ENCODE results near the gene AGAP3.
A peak's percentile ranks its signal among the peaks of the same experiment; 100 is the strongest.

The AGAP3 gene

GRCh38 chr7:151059367-151060112 lies 26.7 kb upstream of the AGAP3 start, which contains the start of gene SLC4A2:
Gene SLC4A2, plus strand, starts transcription at chr7:151059589. Its CDS starts 2,399 bp downstream, at chr7:151061988.
- ATAC-seq (ENCODE audit: insufficient read depth, low read depth), result peak; percentile 8
- peak within 1 kb of the TSS; percentile 92 for H2AFZ ChIP-seq (ENCODE audit: low read depth, low read length)
- peaks cover 26% of the 10 kb centered on the region for H3K36me3 ChIP-seq (ENCODE audit: insufficient read depth, low read length)
- no peaks in the 10 kb centered on the region for H3K27me3 ChIP-seq (ENCODE audit: insufficient read depth, low read length, poor library complexity)
- peaks cover 55% of the 10 kb centered on the region for H3K4me1 ChIP-seq (ENCODE audit: insufficient read depth, low read length)
- peak within 1 kb of the TSS; percentile 84 to 85 for H3K4me3 ChIP-seq (ENCODE audit: low read depth in 1 of 2, low read length in 2 of 2)
- H3K4me2 ChIP-seq (ENCODE audit: insufficient read depth, low read length), result peak within 1 kb of the TSS; percentile 96
- peak; percentile 82 for DNase-seq
- H4K20me1 ChIP-seq (ENCODE audit: insufficient read depth, low read length), result peaks cover 29% of the 10 kb centered on the region
- peak within 1 kb of the TSS; percentile 68 for H3K9ac ChIP-seq (ENCODE audit: low read depth, low read length)
- H3K27ac ChIP-seq (ENCODE audit: low read length), result peak within 1 kb of the TSS; percentile 92
- TF ChIP-seq CTCF (IDR thresholded peaks at IDR 0.05; ENCODE audit: borderline replicate concordance, extremely low read depth, low read length, poor library complexity, severe bottlenecking) (peak; percentile 59), EZH2 (IDR thresholded peaks at IDR 0.05; ENCODE audit: borderline replicate concordance, low read depth, low read length, severe bottlenecking) (no peak)
- no peaks in the 10 kb centered on the region for H3K9me3 ChIP-seq (ENCODE audit: insufficient read depth, low read length, severe bottlenecking)
- H3K79me2 ChIP-seq (ENCODE audit: insufficient read depth, low read length), result peaks cover 39% of the 10 kb centered on the region

GRCh38 chr7:151060113-151060415 lies 26.2 kb upstream of the AGAP3 start:
- Histone ChIP-seq H3K79me2 (ENCODE audit: insufficient read depth, low read length) (peaks cover 39% of the 10 kb centered on the region), H3K4me2 (ENCODE audit: insufficient read depth, low read length) (peak overlapping the region; percentile 96), H2AFZ (ENCODE audit: low read depth, low read length) (peak overlapping the region; percentile 80), H3K27me3 (ENCODE audit: insufficient read depth, low read length, poor library complexity) (no peaks in the 10 kb centered on the region), H3K9me3 (ENCODE audit: insufficient read depth, low read length, severe bottlenecking) (no peaks in the 10 kb centered on the region), H3K4me3 (ENCODE audit: low read depth in 1 of 2, low read length in 2 of 2) (peak overlapping the region; percentile 84 to 85), H3K27ac (ENCODE audit: low read length) (peak overlapping the region; percentile 92), H4K20me1 (ENCODE audit: insufficient read depth, low read length) (peaks cover 33% of the 10 kb centered on the region), H3K4me1 (ENCODE audit: insufficient read depth, low read length) (peaks cover 55% of the 10 kb centered on the region), H3K36me3 (ENCODE audit: insufficient read depth, low read length) (peaks cover 32% of the 10 kb centered on the region), H3K9ac (ENCODE audit: low read depth, low read length) (peak overlapping the region; percentile 68)
- ATAC-seq (ENCODE audit: insufficient read depth, low read depth), result no peak
- DNase-seq, result no peak
- no peak for TF ChIP-seq CTCF (IDR thresholded peaks at IDR 0.05; ENCODE audit: borderline replicate concordance, extremely low read depth, low read length, poor library complexity, severe bottlenecking)

- Histone ChIP-seq H3K9me3 (ENCODE audit: insufficient read depth, low read length, severe bottlenecking) (no peaks in the 10 kb centered on the region), H3K4me2 (ENCODE audit: insufficient read depth, low read length) (peak overlapping the region; percentile 96), H2AFZ (ENCODE audit: low read depth, low read length) (peak overlapping the region; percentile 80; the same call in 1 of the 2 replicates), H3K27ac (ENCODE audit: low read length) (peak overlapping the region; percentile 92), H3K9ac (ENCODE audit: low read depth, low read length) (peak overlapping the region; percentile 68), H4K20me1 (ENCODE audit: insufficient read depth, low read length) (peaks cover 37% of the 10 kb centered on the region), H3K79me2 (ENCODE audit: insufficient read depth, low read length) (peaks cover 39% of the 10 kb centered on the region), H3K27me3 (ENCODE audit: insufficient read depth, low read length, poor library complexity) (no peaks in the 10 kb centered on the region), H3K4me1 (ENCODE audit: insufficient read depth, low read length) (peaks cover 55% of the 10 kb centered on the region), H3K4me3 (ENCODE audit: low read depth in 1 of 2, low read length in 2 of 2) (peak overlapping the region; percentile 84 to 85), H3K36me3 (ENCODE audit: insufficient read depth, low read length) (peaks cover 37% of the 10 kb centered on the region)
- TF ChIP-seq CTCF (IDR thresholded peaks at IDR 0.05; ENCODE audit: borderline replicate concordance, extremely low read depth, low read length, poor library complexity, severe bottlenecking) (peak; percentile 30), EZH2 (IDR thresholded peaks at IDR 0.05; ENCODE audit: borderline replicate concordance, low read depth, low read length, severe bottlenecking) (no peak)
- no peak for ATAC-seq (ENCODE audit: insufficient read depth, low read depth)
- DNase-seq, result peak; percentile 57
Observed at GRCh38 chr7:151060416-151061212, 25.7 kb upstream of the AGAP3 start.

All from DND-41 (cell line).